ENCODE measurements around the gene RNFT2. TPM values are rescaled to one million over a fixed set of nuclear protein-coding genes. Genes with fewer than 3 reads are reported as not detected.

Gene RNFT2
- polyA plus RNA-seq, 1 donor from 2014 or later, result 20.6 TPM

DNA sequence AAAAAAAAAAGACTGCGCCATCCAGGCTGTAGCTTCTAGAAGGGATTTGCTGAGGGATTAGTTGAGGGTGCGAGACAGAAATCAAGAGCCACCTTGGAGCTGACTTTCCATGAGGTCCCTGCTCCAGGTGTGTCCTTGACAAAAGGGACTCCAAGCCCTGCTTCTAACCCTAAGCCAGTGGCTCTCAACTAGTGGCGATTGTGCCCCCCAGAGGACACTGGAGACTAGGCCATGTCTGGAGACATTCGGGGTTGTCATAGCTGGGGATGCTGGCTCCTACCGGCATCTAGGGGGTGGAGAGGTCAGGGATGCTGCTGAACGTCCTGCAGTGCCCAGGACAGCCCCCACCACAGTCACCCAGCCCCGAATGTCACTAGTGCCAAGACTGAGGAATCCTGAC lies 40.8 kb upstream of the RNFT2 start:
- no peaks in the 10 kb centered on the region for H3K79me2 ChIP-seq (replicated peaks; ENCODE audit: insufficient read depth, low read length)
- no peaks in the 10 kb centered on the region for H4K20me1 ChIP-seq (ENCODE audit: insufficient read depth)
- H2AFZ ChIP-seq (ENCODE audit: low read depth, low read length), result no peak overlapping the region
- H3K4me3 ChIP-seq (ENCODE audit: low read length), result peak overlapping the region; percentile 38
- no peaks in the 10 kb centered on the region for H3K9me3 ChIP-seq (ENCODE audit: low read length)
- no peaks in the 10 kb centered on the region for H3K9me2 ChIP-seq (ENCODE audit: insufficient read depth, low read length)
- H3K9ac ChIP-seq (ENCODE audit: low read length), result peak overlapping the region; percentile 22
- no peak overlapping the region for H3K4me2 ChIP-seq (ENCODE audit: low read length)
- peak overlapping the region; percentile 58 for H3K27ac ChIP-seq (ENCODE audit: low read length)
- peaks cover 3% of the 10 kb centered on the region for H3F3A ChIP-seq (ENCODE audit: insufficient read depth, low read length, poor library complexity, severe bottlenecking)
- no peaks in the 10 kb centered on the region for H3K27me3 ChIP-seq (ENCODE audit: insufficient read depth, low read depth, low read length)
- TF ChIP-seq POLR2AphosphoS5 (IDR thresholded peaks at IDR 0.05) (no peak), RAD21 (conservative IDR thresholded peaks at IDR 0.05) (peak; percentile 52), MXI1 (conservative IDR thresholded peaks at IDR 0.05; ENCODE audit: poor library complexity, severe bottlenecking) (no peak), SMC3 (conservative IDR thresholded peaks at IDR 0.05; ENCODE audit: poor library complexity) (peak; percentile 49), CTCF (IDR thresholded peaks at IDR 0.05; ENCODE audit: poor library complexity, severe bottlenecking) (peak; percentile 51)
- TF ChIP-seq, protein P1, sequence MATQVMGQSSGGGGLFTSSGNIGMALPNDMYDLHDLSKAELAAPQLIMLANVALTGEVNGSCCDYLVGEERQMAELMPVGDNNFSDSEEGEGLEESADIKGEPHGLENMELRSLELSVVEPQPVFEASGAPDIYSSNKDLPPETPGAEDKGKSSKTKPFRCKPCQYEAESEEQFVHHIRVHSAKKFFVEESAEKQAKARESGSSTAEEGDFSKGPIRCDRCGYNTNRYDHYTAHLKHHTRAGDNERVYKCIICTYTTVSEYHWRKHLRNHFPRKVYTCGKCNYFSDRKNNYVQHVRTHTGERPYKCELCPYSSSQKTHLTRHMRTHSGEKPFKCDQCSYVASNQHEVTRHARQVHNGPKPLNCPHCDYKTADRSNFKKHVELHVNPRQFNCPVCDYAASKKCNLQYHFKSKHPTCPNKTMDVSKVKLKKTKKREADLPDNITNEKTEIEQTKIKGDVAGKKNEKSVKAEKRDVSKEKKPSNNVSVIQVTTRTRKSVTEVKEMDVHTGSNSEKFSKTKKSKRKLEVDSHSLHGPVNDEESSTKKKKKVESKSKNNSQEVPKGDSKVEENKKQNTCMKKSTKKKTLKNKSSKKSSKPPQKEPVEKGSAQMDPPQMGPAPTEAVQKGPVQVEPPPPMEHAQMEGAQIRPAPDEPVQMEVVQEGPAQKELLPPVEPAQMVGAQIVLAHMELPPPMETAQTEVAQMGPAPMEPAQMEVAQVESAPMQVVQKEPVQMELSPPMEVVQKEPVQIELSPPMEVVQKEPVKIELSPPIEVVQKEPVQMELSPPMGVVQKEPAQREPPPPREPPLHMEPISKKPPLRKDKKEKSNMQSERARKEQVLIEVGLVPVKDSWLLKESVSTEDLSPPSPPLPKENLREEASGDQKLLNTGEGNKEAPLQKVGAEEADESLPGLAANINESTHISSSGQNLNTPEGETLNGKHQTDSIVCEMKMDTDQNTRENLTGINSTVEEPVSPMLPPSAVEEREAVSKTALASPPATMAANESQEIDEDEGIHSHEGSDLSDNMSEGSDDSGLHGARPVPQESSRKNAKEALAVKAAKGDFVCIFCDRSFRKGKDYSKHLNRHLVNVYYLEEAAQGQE (IDR thresholded peaks at IDR 0.05; ENCODE audit: borderline replicate concordance), result no peak
- no peaks in the 10 kb centered on the region for H3K36me3 ChIP-seq (ENCODE audit: insufficient read depth, low read length)

- Histone ChIP-seq H3K27me3 (ENCODE audit: insufficient read depth, low read depth, low read length) (no peaks in the 10 kb centered on the region), H3K36me3 (ENCODE audit: insufficient read depth, low read length) (no peaks in the 10 kb centered on the region), H3F3A (ENCODE audit: insufficient read depth, low read length, poor library complexity, severe bottlenecking) (peaks cover 3% of the 10 kb centered on the region), H3K9me3 (ENCODE audit: low read length) (no peaks in the 10 kb centered on the region), H3K79me2 (replicated peaks; ENCODE audit: insufficient read depth, low read length) (no peaks in the 10 kb centered on the region), H3K27ac (ENCODE audit: low read length) (peak overlapping the region; percentile 58), H3K4me2 (ENCODE audit: low read length) (no peak overlapping the region), H3K9ac (ENCODE audit: low read length) (peak overlapping the region; percentile 22), H3K9me2 (ENCODE audit: insufficient read depth, low read length) (no peaks in the 10 kb centered on the region), H4K20me1 (ENCODE audit: insufficient read depth) (no peaks in the 10 kb centered on the region), H2AFZ (ENCODE audit: low read depth, low read length) (no peak overlapping the region), H3K4me3 (ENCODE audit: low read length) (peak overlapping the region; percentile 38)
- TF ChIP-seq MXI1 (conservative IDR thresholded peaks at IDR 0.05; ENCODE audit: poor library complexity, severe bottlenecking), result no peak
- TF ChIP-seq, protein P1 (IDR thresholded peaks at IDR 0.05; ENCODE audit: borderline replicate concordance), result peak; percentile 15
- TF ChIP-seq EP300 (conservative IDR thresholded peaks at IDR 0.05; ENCODE audit: poor library complexity, severe bottlenecking), result peak; percentile 90
- TF ChIP-seq EZH2 (IDR thresholded peaks at IDR 0.05; ENCODE audit: borderline replicate concordance, insufficient read depth, low read length, poor library complexity, severe bottlenecking), result no peak
- TF ChIP-seq POLR2AphosphoS5 (IDR thresholded peaks at IDR 0.05), result peak; percentile 90
Measured at GRCh38 chr12:116697716-116698115, 40.4 kb upstream of the RNFT2 start.

Data from neural cell (in vitro differentiated cells).